Effector memory CD8-positive, alpha-beta T cell (primary cell): Measurements from ENCODE around the gene ELP4.
"Not testable (repeated sequence)": the region's sequence is repeated elsewhere in the genome, so short reads cannot be mapped to it uniquely, and the experiment has no call there.

Source experiments
- ATAC-seq: fragments of 150-1000 bp; cut with Tn5 transposase; replicated peaks from 2 replicates; pipeline ENCODE4 v1.10.0; 2021; ENCODE audit warnings: mild to moderate bottlenecking, moderate library complexity
- DNase-seq, 3 experiments: peaks; one replicate each; pipeline ENCODE4 v3.0.0; 2021
- H3K27ac Mint-ChIP-seq, 2 donors: one replicate each; pipeline ENCODE4 v1.8.0; 2022; ENCODE audit warnings: mild to moderate bottlenecking in 2 of 2, mixed read lengths in 2 of 2, moderate library complexity in 2 of 2
- H3K27me3 Mint-ChIP-seq, 2 donors: one replicate each; pipeline ENCODE4 v1.8.0; 2022; ENCODE audit warnings: mixed read lengths in 2 of 2
- H3K36me3 Mint-ChIP-seq: one replicate; pipeline ENCODE4 v1.8.0; 2022; ENCODE audit warnings: mild to moderate bottlenecking, moderate library complexity, mixed read lengths; ENCODE audit not compliant: insufficient read depth
- H3K4me1 Mint-ChIP-seq, 2 donors: one replicate each; pipeline ENCODE4 v1.8.0; 2022; ENCODE audit warnings: low read depth in 2 of 2, mixed read lengths in 2 of 2
- H3K4me3 Mint-ChIP-seq, 2 donors: one replicate each; pipeline ENCODE4 v1.8.0; 2022; ENCODE audit warnings: mild to moderate bottlenecking in 2 of 2, mixed read lengths in 2 of 2, moderate library complexity in 2 of 2
- H3K9me3 Mint-ChIP-seq, 2 donors: one replicate each; pipeline ENCODE4 v1.8.0; 2022; ENCODE audit warnings: mixed read lengths in 2 of 2

Gene ELP4

DNA sequence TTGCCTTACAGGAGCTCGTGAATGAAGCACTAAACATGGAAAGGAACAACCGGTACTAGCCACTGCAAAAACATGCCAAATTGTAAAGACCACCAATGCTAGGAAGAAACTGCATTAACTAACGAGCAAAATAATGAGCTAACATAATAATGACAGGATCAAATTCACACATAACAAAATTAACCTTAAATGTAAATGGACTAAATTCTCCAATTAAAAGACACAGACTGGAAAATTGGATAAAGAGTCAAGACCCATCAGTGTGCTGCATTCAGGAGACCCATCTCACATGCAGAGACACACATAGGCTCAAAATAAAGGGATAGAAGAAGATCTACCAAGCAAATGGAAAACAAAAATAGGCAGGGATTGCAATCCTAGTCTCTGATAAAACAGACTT is 66.2 kb downstream of the ELP4 start:
- not testable (repeated sequence) for H3K4me1 Mint-ChIP-seq, H3K36me3 Mint-ChIP-seq, ATAC-seq, H3K27ac Mint-ChIP-seq, H3K27me3 Mint-ChIP-seq, DNase-seq, H3K4me3 Mint-ChIP-seq
- peaks cover 3 to 17% of the 10 kb centered on the region in 2 donors for H3K9me3 Mint-ChIP-seq

DNA sequence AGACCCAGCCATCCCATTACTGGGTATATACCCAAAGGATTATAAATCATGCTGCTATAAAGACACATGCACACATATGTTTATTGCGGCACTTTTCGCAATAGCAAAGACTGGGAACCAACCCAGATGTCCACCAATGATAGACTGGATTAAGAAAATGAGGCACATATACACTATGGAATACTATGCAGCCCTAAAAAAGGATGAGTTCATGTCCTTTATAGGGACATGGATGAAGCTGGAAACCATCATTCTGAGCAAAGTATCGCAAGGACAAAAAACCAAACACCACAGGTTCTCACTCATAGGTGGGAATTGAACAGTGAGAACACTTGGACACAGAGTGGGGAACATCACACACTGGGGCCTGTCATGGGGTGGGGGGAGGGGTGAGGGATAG is 69.8 kb downstream of the ELP4 start:
- not testable (repeated sequence) for ATAC-seq, H3K4me1 Mint-ChIP-seq, H3K36me3 Mint-ChIP-seq

DNA sequence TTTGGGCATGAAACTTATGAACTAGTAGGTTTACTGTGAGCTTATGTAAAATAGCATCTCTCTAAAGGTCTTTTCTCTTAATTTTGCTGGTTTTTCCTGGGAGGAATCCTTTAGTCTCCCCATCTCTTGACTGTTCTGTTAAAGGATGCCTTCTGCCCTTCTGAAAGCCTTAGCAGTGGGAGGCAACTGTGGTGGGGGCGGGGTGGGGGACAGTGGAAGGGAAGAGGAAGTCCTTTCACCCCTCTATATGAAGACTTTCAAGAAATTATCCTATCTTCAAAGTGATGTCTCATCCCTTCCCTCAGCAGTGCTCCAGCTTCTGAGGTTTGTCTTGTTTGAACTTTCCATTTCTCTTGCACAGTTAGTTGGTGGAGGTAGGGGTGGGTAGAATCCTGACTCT is 73.1 kb downstream of the ELP4 start:
- DNase-seq = no peak
- no peak for ATAC-seq
- H3K36me3 Mint-ChIP-seq = no peaks in the 10 kb centered on the region
- peaks cover 2 to 8% of the 10 kb centered on the region in 2 donors for H3K4me1 Mint-ChIP-seq
- H3K27me3 Mint-ChIP-seq = no peaks in the 10 kb centered on the region
- H3K4me3 Mint-ChIP-seq = no peak overlapping the region
- peak overlapping the region in 1 of 2 donors; percentile 51 for H3K27ac Mint-ChIP-seq
- no peaks in the 10 kb centered on the region for H3K9me3 Mint-ChIP-seq

More for the DNA sequence above, 69.8 kb downstream of the ELP4 start:
- not testable (repeated sequence) for H3K27ac Mint-ChIP-seq, H3K27me3 Mint-ChIP-seq, DNase-seq, H3K4me3 Mint-ChIP-seq
- peaks cover 3 to 17% of the 10 kb centered on the region in 2 donors for H3K9me3 Mint-ChIP-seq

DNA sequence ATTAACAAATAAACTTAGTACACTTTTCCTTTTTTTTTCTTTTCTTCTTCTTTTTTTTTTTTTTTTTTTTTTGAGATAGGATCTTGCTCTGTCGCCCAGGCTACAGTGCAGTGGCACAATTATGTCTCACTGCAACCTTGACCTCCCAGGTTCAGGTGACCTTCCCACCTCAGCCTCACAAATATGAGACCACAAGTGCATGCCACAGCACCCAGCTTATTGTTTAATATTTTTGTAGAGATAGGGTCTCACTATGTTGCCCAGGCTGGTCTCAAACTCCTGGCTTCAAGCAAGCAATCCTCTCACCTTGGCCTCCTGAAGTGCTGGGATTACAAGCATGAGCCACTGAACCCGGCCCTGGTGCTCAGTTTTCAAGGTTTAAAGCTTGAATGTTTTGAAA is 88.9 kb downstream of the ELP4 start:
- no peak overlapping the region for H3K4me3 Mint-ChIP-seq
- no peak for ATAC-seq
- H3K9me3 Mint-ChIP-seq = no peaks in the 10 kb centered on the region
- no peaks in the 10 kb centered on the region for H3K36me3 Mint-ChIP-seq
- peaks cover 0 to under 1% of the 10 kb centered on the region in 2 donors for H3K4me1 Mint-ChIP-seq
- no peak for DNase-seq
- H3K27me3 Mint-ChIP-seq = no peaks in the 10 kb centered on the region
- no peak overlapping the region for H3K27ac Mint-ChIP-seq

DNA sequence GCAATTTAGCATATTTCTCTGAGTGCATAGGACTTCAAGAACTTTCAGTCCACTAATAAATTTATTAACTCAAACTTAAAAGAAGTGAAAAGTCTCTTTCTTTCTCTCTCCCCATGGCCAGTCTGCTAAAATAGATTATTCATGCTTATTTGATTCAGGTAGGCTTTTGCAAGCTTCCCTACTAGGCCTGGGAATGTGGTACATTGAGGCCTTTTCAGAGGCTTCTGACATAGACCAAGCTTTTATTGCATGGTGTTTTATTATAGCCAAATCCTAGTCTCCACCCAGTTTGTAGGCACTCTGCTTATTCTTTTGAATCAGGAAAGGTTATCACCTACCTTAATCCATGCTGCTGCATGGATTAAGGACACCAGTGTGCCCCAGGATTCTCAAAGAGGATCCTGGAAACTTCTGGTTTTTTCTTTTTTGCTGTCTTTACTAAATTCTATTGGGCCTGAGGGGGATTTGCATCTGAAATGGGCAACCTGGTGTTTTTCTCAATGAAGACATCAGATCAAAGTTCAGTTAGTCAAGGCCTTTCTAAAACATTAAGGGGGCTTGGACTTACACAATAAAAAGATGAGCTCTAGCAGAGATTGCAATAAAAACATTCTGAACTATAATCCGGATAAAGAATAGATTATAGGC is 92.2 kb downstream of the ELP4 start:
- no peaks in the 10 kb centered on the region for H3K4me1 Mint-ChIP-seq
- ATAC-seq = no peak

DNA sequence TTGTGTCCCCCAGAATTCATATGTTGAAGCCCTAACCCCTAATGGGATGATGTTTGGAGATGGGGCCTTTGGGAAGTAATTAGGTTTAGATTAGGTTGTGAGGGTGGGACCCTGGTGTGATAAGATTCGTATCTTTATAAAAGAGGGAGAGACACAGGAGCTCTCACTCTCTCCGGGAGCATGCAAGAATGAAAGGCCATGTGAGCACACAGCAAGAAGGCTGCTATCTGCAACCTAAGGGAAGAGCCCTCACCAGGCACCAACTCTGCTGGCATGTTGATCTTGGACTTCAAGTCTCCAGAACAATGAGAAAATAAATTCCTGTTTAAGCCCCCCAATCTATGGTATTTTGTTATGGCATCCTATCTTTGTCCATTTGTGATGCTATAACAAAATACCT is 97.3 kb downstream of the ELP4 start:
- H3K9me3 Mint-ChIP-seq = no peaks in the 10 kb centered on the region
- H3K27ac Mint-ChIP-seq = no peak overlapping the region
- no peak overlapping the region for H3K4me3 Mint-ChIP-seq
- ATAC-seq = no peak
- DNase-seq = no peak
- peaks cover 3% of the 10 kb centered on the region for H3K36me3 Mint-ChIP-seq
- H3K4me1 Mint-ChIP-seq = peaks cover 0 to 10% of the 10 kb centered on the region in 2 donors
- H3K27me3 Mint-ChIP-seq = no peaks in the 10 kb centered on the region

More for the DNA sequence above, 92.2 kb downstream of the ELP4 start:
- H3K36me3 Mint-ChIP-seq = peaks cover 3% of the 10 kb centered on the region
- H3K27me3 Mint-ChIP-seq = no peaks in the 10 kb centered on the region
- H3K9me3 Mint-ChIP-seq = no peaks in the 10 kb centered on the region
- no peak overlapping the region for H3K4me3 Mint-ChIP-seq
- DNase-seq = no peak
- H3K27ac Mint-ChIP-seq = no peak overlapping the region

DNA sequence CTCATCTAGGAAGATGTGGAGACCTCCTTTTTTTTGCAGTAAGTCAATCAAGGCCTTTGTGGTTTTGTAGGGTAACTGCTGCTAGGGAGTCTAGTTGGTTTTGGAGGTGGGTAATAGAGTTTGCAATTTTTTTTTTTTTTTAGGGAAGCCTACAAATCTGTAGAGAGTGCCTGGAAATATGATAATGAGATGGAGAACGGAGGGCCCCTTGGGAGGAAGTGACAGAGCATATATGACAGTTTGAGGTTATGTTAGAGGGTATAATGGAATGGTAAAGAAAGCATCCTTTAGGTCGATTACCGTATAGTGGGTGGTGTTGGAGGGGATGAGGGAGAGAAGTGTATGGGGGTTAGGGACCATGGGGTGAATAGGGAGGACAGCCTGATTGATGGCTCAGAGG is 98.3 kb downstream of the ELP4 start:
- H3K27ac Mint-ChIP-seq = no peak overlapping the region
- DNase-seq = no peak
- H3K4me3 Mint-ChIP-seq = no peak overlapping the region
- H3K4me1 Mint-ChIP-seq = peaks cover 0 to 10% of the 10 kb centered on the region in 2 donors
- H3K36me3 Mint-ChIP-seq = peaks cover 3% of the 10 kb centered on the region
- no peaks in the 10 kb centered on the region for H3K9me3 Mint-ChIP-seq
- ATAC-seq = no peak
- no peaks in the 10 kb centered on the region for H3K27me3 Mint-ChIP-seq

DNA sequence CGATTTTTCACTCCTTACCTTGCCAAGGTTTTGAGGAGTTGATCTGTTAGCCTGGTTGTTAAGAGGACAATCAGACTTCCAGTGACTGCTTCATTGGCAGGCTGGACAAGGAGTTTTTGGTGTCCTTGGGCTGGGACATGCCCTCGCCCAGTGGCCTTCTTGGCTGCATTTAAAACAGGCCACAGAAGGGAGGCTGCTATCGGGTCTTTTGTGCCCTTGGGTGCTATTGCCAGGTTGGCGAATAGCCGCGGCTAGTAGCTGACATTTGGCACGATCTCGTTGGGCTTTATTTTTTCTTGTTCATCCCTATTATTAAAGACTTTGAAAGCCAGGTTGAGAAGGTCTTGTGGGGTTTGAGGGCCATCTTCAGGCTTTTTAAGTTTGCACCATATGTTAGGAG is 99.4 kb downstream of the ELP4 start:
- DNase-seq (no peak), ATAC-seq (no peak)
- Mint-ChIP-seq H3K36me3 (peaks cover 3% of the 10 kb centered on the region), H3K4me1 (peaks cover 0 to 10% of the 10 kb centered on the region in 2 donors), H3K27me3 (no peaks in the 10 kb centered on the region), H3K4me3 (no peak overlapping the region), H3K27ac (no peak overlapping the region), H3K9me3 (no peaks in the 10 kb centered on the region)

DNA sequence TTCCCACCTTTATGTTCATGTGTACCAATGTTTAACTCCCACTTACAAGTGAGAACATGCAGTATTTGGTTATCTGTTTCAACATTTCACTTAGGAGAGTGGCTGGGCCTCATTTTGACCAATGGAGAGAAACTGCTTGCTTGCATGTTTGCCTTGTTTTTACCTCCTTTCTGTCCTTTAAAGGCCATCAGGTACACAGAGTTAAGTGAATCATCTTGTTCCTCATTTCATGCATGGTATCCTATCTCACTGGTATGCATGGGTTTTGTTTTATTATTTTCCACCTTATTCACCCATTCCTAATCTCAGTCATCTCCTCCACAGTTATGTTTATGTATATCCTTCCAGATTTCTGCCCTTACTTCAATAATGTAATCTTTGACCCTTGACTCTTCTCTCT is 101.0 kb downstream of the ELP4 start:
- ATAC-seq (no peak), DNase-seq (no peak)
- no peaks in the 10 kb centered on the region for H3K27me3 Mint-ChIP-seq
- no peaks in the 10 kb centered on the region for H3K9me3 Mint-ChIP-seq
- H3K27ac Mint-ChIP-seq = no peak overlapping the region
- H3K4me3 Mint-ChIP-seq = no peak overlapping the region
- peaks cover 0 to 10% of the 10 kb centered on the region in 2 donors for H3K4me1 Mint-ChIP-seq
- H3K36me3 Mint-ChIP-seq = no peaks in the 10 kb centered on the region

DNA sequence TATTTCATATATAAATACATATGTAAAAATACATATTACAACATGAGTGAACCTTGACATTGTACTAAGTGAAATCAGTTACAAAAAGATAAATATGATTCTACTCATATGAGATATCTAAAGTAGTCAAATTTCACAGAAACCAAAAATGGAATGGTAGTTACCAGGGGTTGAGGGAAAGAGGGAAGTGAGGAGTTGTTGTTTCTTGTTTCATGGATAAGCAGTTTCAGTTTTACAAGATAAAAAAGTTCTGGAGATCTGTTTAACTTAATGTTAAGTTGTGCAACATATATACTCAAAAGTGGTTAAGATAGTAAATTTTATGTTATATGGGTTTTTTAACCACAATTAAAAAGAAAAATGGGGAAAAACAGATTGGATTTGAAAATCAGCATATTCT is 107.7 kb downstream of the ELP4 start:
- Mint-ChIP-seq H3K4me1 (no peaks in the 10 kb centered on the region), H3K36me3 (no peaks in the 10 kb centered on the region)
- no peak for ATAC-seq

DNA sequence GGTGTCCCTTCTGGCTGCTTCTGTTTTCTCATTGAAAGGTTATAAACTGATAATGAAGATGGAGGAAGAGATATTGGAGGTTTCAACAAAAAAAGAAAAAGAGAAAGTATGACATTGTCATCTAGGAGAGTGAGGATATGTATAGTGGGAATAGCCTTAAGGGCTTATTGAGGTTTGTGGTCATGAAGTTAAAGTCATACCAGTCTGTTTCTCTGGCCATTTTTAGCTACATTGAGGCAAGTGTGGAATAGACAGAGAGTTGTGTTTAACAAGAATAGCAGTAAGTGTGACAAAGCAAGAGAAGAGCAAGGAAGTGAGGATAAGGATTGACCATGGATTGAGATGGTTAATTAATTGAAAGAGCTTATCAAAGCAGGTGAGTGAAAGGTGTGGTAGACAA is 110.4 kb downstream of the ELP4 start:
- no peak overlapping the region for H3K27ac Mint-ChIP-seq
- no peaks in the 10 kb centered on the region for H3K36me3 Mint-ChIP-seq
- ATAC-seq (no peak), DNase-seq (no peak)
- H3K27me3 Mint-ChIP-seq = no peaks in the 10 kb centered on the region
- H3K9me3 Mint-ChIP-seq = no peaks in the 10 kb centered on the region
- H3K4me1 Mint-ChIP-seq = no peaks in the 10 kb centered on the region
- H3K4me3 Mint-ChIP-seq = no peak overlapping the region

More for the DNA sequence above, 107.7 kb downstream of the ELP4 start:
- no peak overlapping the region for H3K4me3 Mint-ChIP-seq
- no peak for DNase-seq
- no peak overlapping the region for H3K27ac Mint-ChIP-seq
- H3K9me3 Mint-ChIP-seq = no peaks in the 10 kb centered on the region
- no peaks in the 10 kb centered on the region for H3K27me3 Mint-ChIP-seq

DNA sequence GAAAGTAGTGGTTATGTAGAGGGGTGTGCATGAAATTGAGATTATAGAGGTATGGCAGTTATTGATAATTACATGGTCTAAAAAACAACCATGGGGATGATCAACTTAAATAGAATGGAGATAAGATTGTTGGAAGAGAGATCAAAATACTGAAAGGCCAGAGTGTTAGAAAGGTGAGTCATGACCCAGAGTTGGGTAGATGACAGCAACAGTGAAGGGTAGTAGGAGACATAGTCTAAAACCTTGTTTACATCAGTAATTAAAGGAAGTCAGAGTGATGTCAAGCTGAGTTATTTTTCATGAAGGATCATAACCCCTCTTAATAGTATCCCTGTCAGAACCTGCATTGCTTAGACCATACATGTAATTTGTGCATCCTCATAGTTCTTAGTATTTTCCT is 110.9 kb downstream of the ELP4 start:
- ATAC-seq (no peak), DNase-seq (no peak)
- H3K27ac Mint-ChIP-seq = no peak overlapping the region
- no peaks in the 10 kb centered on the region for H3K9me3 Mint-ChIP-seq
- H3K27me3 Mint-ChIP-seq = no peaks in the 10 kb centered on the region
- H3K4me1 Mint-ChIP-seq = no peaks in the 10 kb centered on the region
- no peak overlapping the region for H3K4me3 Mint-ChIP-seq
- H3K36me3 Mint-ChIP-seq = no peaks in the 10 kb centered on the region

DNA sequence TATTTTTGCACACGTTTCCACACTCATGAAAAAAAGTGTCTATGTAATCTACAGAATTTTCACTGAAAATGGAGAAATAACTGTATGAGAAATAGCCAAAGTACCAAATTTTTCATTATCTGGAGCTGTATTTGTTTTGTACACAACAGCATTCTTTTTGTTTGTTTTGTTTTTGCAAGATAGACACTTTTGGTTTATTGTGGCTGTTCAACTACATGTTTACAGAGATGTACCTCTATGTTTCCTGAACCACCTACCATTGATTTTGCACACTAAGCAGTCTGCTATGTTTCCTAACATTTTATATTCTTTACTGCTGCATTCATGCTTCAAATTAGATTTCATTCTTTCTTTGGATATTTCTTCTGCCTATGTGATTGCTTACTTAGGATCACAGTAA is 116.3 kb downstream of the ELP4 start:
- Mint-ChIP-seq H3K27ac (no peak overlapping the region), H3K4me1 (no peaks in the 10 kb centered on the region), H3K4me3 (no peak overlapping the region), H3K36me3 (no peaks in the 10 kb centered on the region), H3K27me3 (no peaks in the 10 kb centered on the region), H3K9me3 (no peaks in the 10 kb centered on the region)
- ATAC-seq (no peak), DNase-seq (no peak)

DNA sequence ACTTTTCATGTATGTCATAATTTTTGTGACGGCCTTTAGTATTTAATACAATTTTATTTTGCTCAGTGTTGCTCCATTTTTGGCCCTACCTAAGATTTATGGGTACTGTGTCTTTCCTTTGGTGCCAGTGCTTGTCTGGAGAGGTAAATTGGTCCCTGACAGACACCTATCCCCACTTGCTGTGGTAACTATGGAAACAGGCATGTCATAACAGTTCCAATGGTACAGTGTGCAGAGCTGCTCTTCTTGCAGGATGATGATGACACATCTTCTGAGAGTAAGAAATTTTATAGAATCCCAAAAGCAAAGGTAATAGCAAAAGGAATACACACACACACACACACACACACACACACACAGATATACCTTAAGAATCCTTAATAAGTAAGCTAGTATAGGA is 118.5 kb downstream of the ELP4 start:
- DNase-seq = no peak
- no peak overlapping the region for H3K27ac Mint-ChIP-seq
- no peak for ATAC-seq

DNA sequence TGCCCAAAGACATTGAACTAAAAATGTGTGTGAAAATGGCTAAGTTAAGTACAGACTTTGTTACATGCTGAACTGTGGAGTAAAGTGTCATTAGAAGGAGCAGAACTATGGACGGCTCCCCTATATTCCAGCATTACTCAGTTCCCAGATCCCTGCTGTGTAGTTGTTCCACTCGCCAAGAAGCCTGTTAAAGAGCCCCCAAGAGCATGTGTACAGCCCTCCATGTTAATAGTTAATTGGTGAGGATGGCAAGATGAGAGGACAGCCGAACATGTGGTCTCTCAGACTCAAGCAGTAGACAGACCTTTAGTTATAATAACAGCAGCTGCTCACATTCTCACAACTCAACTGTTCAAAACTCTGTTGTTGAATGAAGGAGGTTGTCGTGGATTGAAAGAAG is 127.4 kb downstream of the ELP4 start:
- Mint-ChIP-seq H3K9me3 (no peaks in the 10 kb centered on the region), H3K27ac (no peak overlapping the region), H3K27me3 (no peaks in the 10 kb centered on the region), H3K36me3 (no peaks in the 10 kb centered on the region), H3K4me3 (no peak overlapping the region), H3K4me1 (no peaks in the 10 kb centered on the region)
- DNase-seq (no peak), ATAC-seq (no peak)

More for the DNA sequence above, 118.5 kb downstream of the ELP4 start:
- Mint-ChIP-seq H3K4me1 (no peaks in the 10 kb centered on the region), H3K9me3 (no peaks in the 10 kb centered on the region), H3K4me3 (no peak overlapping the region), H3K27me3 (no peaks in the 10 kb centered on the region), H3K36me3 (no peaks in the 10 kb centered on the region)
